ENCODE data around the gene XPOT.

Gene XPOT

GRCh38 chr12:64452559-64453329 lies 48.6 kb downstream of the XPOT start:
- H3K4me3 ChIP-seq (replicated peaks; ENCODE audit: low read depth, low read length) = peak overlapping the region; percentile 91
- DNase-seq (ENCODE audit: extremely low read depth, low read depth) = peak; percentile 48
- TF ChIP-seq CTCF (IDR thresholded peaks at IDR 0.05; ENCODE audit: low read depth, low read length, missing control alignments) = no peak

- no peak overlapping the region for H3K4me3 ChIP-seq (replicated peaks; ENCODE audit: low read depth, low read length)
- DNase-seq (ENCODE audit: extremely low read depth, low read depth) = no peak
- TF ChIP-seq CTCF (IDR thresholded peaks at IDR 0.05; ENCODE audit: low read depth, low read length, missing control alignments) = no peak
Measured at GRCh38 chr12:64455506-64455905, 51.3 kb downstream of the XPOT start.

- no peak for DNase-seq (ENCODE audit: extremely low read depth, low read depth)
- no peak for TF ChIP-seq CTCF (IDR thresholded peaks at IDR 0.05; ENCODE audit: low read depth, low read length, missing control alignments)
Measured at GRCh38 chr12:64456119-64456518, 51.9 kb downstream of the XPOT start.

GRCh38 chr12:64457032-64457431 lies 52.8 kb downstream of the XPOT start:
- no peak overlapping the region for H3K4me3 ChIP-seq (replicated peaks; ENCODE audit: low read depth, low read length)
- no peak for DNase-seq (ENCODE audit: extremely low read depth, low read depth)
- TF ChIP-seq CTCF (IDR thresholded peaks at IDR 0.05; ENCODE audit: low read depth, low read length, missing control alignments) = no peak

More at GRCh38 chr12:64456119-64456518, 51.9 kb downstream of the XPOT start:
- no peak overlapping the region for H3K4me3 ChIP-seq (replicated peaks; ENCODE audit: low read depth, low read length)

- DNase-seq (ENCODE audit: extremely low read depth, low read depth) = no peak
- H3K4me3 ChIP-seq (replicated peaks; ENCODE audit: low read depth, low read length) = no peak overlapping the region
- TF ChIP-seq CTCF (IDR thresholded peaks at IDR 0.05; ENCODE audit: low read depth, low read length, missing control alignments) = no peak
Measured at GRCh38 chr12:64457466-64457865, 53.3 kb downstream of the XPOT start.

GRCh38 chr12:64457923-64458322 lies 53.7 kb downstream of the XPOT start:
- H3K4me3 ChIP-seq (replicated peaks; ENCODE audit: low read depth, low read length) = no peak overlapping the region
- no peak for DNase-seq (ENCODE audit: extremely low read depth, low read depth)
- no peak for TF ChIP-seq CTCF (IDR thresholded peaks at IDR 0.05; ENCODE audit: low read depth, low read length, missing control alignments)

Measured in HFF-Myc (cell line).